Esophagus squamous epithelium (tissue), 4 donors: Measurements from ENCODE around the gene ITK.

Experiments
- CTCF ChIP-seq, 6 experiments: fragments of 450-650 bp in 4 of 6; fragments of 200-600 bp in 2 of 6; sonication (generic) in 2 of 6; IDR thresholded peaks; one replicate each; pipeline ENCODE4 v1.5.1; 2016 to 2019; ENCODE audit warnings: antibody characterized with exemption in 6 of 6, mild to moderate bottlenecking in 4 of 6, moderate library complexity in 4 of 6
- POLR2A ChIP-seq, 4 donors: fragments of 450-650 bp; IDR thresholded peaks; one replicate each; pipeline ENCODE4 v1.6.1; 2017; ENCODE audit warnings: antibody characterized with exemption in 4 of 4, mild to moderate bottlenecking in 4 of 4, moderate library complexity in 3 of 4

GRCh38 chr5:157155297-157155696 is 25.3 kb upstream of the ITK start:
- TF ChIP-seq POLR2A (IDR thresholded peaks at IDR 0.05) (no peak), CTCF (IDR thresholded peaks at IDR 0.05) (no peak)
